Activated T-cell treated with anti-CD3 and anti-CD28 coated beads for 1 hour (primary cell): Measurements from ENCODE around the gene GTF2F2.
"Not testable (repeated sequence)": the region's sequence is repeated elsewhere in the genome, so short reads cannot be mapped to it uniquely, and the experiment has no call there.

Source experiments
- DNase-seq: peaks from one replicate; pipeline ENCODE4 v3.0.0-alpha.2; 2020; ENCODE audit warnings: low read depth

GTF2F2 gene

DNA sequence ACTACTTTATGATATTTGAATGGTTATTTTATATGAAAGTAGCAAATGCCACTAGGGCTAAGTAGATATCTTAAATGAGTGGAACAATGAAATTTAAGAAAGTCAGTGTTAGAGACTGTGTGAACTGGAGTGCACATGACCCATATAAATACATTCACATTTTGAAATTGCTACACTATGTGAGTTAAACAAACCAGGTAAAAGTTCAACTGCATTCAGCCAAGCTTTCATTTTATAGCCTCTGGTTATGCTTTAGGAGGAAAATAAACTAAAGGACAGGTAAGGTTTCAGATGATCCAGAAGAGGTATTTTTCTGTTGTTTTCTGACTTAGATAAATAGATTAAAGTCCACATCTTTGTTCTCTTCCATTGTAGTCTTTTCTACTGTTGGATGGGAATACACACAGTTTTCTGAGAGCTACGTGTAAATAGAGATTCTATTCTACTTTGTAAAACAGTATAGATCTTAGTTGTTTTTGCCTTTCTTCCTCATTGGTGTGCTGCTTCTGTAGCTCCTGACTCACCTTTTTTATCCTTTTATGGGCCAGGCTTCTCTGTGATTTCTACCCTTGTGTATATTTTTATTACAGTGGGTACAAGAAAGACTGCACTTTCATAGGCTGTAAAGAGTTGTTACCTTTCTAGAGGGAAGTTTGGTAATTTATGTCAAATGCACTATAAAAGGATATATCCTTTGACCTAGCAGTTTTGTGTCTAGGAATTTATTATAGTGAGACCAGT is 135.1 kb downstream of the GTF2F2 start:
- no peak for DNase-seq

DNA sequence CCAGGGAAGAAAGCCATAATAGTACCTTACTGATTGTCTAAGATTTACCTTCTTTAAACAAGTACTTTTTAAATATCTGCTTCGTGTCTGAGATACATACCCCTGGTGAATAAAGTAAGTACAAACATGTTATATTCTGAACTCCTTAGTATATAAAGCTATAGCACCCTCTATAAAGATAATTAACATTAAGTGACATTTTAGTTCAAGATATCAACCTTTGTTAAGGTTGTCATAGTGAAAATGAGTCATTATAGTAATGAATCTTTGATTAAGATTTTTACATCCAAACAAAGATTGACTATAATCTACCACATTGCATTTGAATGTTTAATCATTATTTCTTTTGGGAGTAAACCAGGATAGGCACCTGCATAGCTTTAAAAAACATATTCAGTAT is 135.9 kb downstream of the GTF2F2 start:
- no peak for DNase-seq

GRCh38 chr13:45257638-45258333 is 137.5 kb downstream of the GTF2F2 start:
- no peak for DNase-seq

DNA sequence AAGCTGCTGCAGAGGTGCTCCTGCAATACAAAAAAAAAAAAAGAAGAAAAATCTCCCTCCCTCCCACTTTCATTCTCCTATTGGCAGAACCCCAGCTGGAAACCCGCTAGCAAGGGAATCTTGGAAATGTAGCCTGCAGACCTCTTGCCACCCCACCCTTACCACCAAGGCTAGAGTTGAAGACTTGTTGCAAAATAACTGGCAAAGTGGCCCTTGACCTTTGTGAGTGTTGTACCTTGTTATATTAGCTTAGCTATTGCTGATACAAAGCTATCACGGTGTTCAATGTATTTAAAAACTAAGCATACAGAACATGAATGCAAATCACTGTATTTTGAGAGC is 138.0 kb downstream of the GTF2F2 start:
- DNase-seq, result no peak

GRCh38 chr13:45267215-45267614 is 146.9 kb downstream of the GTF2F2 start:
- no peak for DNase-seq

- DNase-seq, result no peak
Observed at GRCh38 chr13:45269204-45269603, 148.9 kb downstream of the GTF2F2 start.

GRCh38 chr13:45276913-45277312 is 156.6 kb downstream of the GTF2F2 start:
- no peak for DNase-seq

DNA sequence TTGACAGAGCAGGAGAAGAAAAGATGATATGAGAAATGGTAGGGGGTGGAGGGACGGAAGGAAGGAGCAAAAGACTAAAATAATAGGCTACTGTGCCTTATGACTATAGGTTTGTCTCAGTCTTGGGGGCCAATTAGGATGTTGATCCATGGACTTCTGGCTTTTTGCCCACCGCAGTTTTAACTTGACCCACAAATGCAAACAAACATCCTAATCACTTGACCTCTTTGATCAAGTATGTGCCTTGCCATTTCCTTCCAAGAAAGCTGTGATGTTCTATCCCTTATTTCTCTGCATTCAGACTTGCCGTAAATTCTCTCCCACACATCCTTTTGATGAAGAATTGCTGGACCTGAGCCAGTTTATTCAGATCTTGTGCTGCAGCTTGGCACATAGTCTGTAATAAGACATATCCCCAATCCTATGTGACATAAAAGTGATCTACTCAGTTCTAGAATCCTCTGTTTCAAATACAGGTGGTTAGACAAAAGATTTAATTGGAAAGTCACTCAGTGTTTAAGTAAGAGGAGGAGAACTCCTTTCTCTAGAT is 157.9 kb downstream of the GTF2F2 start:
- no peak for DNase-seq

GRCh38 chr13:45280011-45280410 is 159.7 kb downstream of the GTF2F2 start:
- no peak for DNase-seq

DNA sequence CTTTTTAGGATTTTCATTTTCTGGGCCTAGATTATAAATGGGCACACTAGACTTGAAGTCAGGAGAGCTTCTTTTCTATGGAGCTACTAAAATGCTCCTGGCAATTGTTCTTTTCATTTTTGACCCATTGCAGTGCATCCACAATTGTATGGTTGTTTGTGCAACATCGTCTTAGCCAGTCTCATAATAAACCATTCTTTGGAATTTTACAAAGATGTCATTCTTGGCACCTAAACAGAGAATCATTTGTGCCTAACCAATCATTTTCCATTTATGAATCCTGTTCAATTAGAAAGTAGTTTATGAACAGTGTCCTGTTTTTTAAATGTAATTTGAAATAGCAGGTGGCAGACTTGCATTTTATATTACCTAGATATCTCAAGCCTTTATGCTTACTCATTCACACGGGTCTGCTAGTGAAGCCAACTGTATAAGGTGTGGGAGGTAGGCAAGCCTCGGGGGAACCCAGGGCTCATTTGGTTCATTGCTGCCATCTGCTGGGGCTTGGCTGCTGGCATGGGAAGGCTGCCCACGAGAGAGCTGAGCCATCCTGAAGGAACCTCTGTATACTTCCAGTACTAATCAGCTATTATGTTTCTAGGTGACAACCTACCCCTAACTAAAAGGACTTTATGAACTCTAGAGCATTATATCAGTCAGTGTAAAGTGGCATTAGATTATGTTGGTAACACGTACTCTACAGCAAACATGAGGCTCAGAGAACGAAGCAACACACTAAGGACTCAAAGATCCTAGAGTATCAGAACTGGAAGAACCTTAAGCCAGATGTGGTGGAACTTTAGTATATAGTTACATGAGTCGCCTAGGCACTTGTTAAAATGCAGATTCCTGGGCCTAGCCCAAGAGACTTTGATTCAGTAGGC is 160.7 kb downstream of the GTF2F2 start:
- DNase-seq, result peak; percentile 26

DNA sequence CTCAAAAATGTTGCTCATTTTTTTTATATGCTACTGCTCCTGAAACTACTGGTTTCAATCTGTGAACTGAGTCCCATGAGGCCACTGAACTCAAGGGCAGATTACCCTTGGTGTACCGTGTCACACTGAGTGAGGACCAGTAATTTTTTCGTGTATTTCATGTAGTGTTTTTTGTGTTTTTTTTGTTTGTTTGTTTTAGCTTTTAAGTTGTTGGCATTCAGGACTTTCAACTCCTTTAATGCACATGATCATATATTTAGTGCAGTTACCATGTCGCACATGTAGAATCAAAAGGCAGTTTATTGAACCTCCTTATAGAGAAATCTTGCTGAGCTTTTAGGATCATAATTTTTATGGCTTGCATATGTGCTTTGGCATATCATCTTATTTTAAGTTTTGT is 162.7 kb downstream of the GTF2F2 start:
- no peak for DNase-seq

DNA sequence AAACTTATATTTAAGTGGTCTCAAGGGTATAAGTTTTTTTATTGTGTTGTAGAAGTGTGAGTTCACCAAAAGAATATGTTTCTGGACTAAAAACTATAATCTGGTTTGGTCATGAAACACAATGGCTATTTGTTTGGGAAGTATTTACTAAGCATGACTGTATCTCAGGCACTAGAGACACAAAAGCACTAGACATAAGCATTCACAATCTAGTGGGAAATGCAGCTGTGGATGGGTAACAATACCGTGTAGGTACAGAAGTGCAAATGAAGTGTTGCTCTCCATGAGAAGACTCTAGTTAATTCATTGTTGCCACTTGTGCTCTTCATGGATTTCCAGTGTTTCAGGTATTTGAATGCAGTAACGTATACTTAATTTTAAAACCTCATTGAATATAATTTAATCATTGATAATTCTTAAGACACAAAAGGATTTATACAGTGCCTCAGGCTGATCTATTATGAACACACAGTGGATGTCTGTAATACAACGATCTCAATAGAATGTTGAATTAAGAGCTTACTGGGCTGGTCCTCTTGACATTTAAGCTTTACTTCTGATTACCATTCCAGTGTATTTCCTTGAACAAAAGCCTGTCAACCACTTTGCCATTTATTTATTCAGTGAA is 169.7 kb downstream of the GTF2F2 start:
- no peak for DNase-seq

GRCh38 chr13:45292176-45292575 is 171.9 kb downstream of the GTF2F2 start:
- DNase-seq, result no peak

DNA sequence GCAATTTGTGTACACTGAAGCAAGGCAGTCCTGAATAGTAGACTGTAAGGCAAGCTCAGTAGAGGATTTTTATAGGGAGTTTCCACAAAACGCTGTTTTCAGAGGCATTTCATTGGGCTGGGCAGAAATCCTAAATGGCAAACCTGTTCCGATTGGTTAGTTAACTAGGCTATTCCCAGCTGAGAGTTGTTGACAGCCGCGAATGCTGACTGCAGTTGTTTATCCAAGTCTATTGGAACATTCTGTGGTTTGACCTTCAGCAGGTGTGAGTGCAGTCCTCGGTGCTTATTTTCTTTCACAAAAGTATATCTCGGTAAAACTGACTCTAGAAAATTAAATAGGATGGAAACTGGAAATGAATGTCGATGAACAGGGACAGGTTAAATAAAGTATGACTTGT is 175.2 kb downstream of the GTF2F2 start:
- DNase-seq, result no peak

- no peak for DNase-seq
Observed at GRCh38 chr13:45296259-45296658, 175.9 kb downstream of the GTF2F2 start.

DNA sequence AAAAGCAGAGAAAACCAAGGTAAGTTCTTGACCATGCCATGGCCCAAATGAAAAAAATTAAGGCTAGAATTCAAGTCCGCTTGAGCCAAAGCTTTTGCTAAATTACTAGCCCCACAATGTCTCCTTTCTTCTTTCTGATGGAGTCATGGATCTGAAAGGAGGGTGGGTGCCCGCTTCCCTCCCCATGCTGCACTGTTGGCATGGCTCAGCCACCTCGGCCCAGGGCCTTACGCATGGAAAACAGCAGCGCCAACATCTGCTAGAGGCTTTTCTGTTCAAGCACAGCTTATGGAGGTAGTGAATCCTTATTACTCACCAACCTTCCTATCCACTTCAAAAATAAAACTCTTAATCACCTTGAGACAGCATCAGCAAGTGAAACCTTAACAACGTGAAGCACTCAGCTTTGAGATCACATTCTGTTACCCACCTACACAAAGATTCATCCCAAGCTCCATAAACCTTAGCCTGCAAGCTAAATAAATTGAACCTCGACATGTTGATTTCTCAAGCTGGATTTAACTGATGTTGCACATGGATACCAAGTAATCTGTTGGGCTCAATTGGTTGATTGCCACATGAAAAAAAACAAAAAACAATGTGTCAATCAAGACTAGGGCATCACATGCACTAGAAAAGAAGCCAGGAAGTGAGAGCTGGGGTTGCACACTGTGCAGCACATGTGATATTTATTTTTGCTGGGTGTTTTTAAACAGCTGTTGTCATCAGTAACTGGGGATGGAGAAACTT is 177.3 kb downstream of the GTF2F2 start:
- DNase-seq, result no peak

DNA sequence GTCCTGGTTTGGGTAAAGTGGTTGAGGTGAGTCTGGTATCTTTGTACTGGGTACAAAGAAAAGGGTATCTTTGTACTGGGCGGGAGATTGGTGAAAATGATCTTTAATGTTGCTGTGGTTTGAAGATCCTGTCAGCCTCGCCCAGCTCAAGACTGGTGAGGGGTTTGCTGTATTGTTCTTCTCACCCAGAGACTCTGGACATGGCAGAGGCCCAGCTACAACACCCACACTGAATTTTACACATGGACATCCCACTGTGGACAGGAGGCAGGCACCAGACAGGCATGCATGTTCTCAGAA is 177.8 kb downstream of the GTF2F2 start:
- DNase-seq, result no peak

DNA sequence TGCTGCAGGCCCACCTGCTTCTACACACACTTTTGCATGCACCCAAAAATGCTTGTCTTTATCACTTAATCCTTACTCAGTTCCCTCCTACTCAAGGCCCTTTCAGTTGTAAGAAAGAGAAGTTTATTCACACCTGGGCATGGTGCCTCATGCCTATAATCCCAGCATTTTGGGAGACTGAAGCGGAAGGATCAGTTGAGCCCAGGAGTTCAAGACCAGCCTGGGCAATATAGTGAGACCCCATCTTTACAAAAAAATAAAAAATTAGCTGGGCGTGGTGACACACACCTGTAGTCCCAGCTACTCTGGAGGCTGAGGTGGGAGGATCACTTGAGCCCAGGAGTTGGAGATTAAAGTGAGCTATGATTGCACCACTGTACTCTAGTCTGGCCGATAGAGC is 178.2 kb downstream of the GTF2F2 start:
- DNase-seq, result not testable (repeated sequence)

- no peak for DNase-seq
Observed at GRCh38 chr13:45299194-45299593, 178.9 kb downstream of the GTF2F2 start.

- DNase-seq, result no peak
Observed at GRCh38 chr13:45300190-45300985, 180.1 kb downstream of the GTF2F2 start.

DNA sequence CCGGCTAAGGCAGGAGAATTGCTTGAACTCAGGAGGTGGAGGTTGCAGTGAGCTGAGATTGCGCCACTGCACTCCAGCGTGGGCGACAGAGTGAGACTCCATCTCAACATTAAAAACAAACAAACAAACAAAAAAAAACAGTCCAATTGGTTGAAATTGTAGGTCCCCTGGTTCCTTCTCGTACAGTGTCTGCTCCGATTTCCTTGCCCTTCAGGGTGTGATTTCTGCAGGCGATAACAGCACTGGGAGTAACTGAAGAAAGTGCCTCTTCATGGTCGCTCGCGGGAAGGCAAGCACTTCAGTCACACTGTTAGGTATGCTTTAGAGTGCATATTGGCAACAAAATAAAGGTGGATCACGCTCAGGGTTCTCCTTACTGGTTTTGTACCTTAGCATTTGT is 181.0 kb downstream of the GTF2F2 start:
- no peak for DNase-seq
